ENCODE results near the gene TMEM170A. TPM values are rescaled to one million over a fixed set of nuclear protein-coding genes. Genes with fewer than 3 reads are reported as not detected.

The TMEM170A gene
- total RNA-seq, 1 donor from 2014 or later: 38.4 TPM

GRCh38 chr16:75420987-75421819 is 43.3 kb downstream of the TMEM170A start:
- peak overlapping the region; percentile 80 for H3K27ac Mint-ChIP-seq
- H3K4me1 Mint-ChIP-seq: peaks cover 35% of the 10 kb centered on the region
- DNase-seq (ENCODE audit: low spot score in 2 of 2, unreplicated experiment in 2 of 2): peak; percentile 61 to 75
- TF ChIP-seq CTCF (IDR thresholded peaks at IDR 0.05; ENCODE audit: unreplicated experiment): no peak
- H3K36me3 Mint-ChIP-seq: peaks cover 3% of the 10 kb centered on the region
- peak overlapping the region; percentile 50 for H3K4me3 Mint-ChIP-seq
- no peaks in the 10 kb centered on the region for H3K9me3 Mint-ChIP-seq
- no peaks in the 10 kb centered on the region for H3K27me3 Mint-ChIP-seq (ENCODE audit: low read depth)

GRCh38 chr16:75416904-75417565 is 47.5 kb downstream of the TMEM170A start:
- no peaks in the 10 kb centered on the region for H3K27me3 Mint-ChIP-seq (ENCODE audit: low read depth)
- no peaks in the 10 kb centered on the region for H3K9me3 Mint-ChIP-seq
- no peak for DNase-seq (ENCODE audit: low spot score in 2 of 2, unreplicated experiment in 2 of 2)
- no peak overlapping the region for H3K4me3 Mint-ChIP-seq
- TF ChIP-seq CTCF (IDR thresholded peaks at IDR 0.05; ENCODE audit: unreplicated experiment): no peak
- H3K27ac Mint-ChIP-seq: peak overlapping the region; percentile 75
- peaks cover 3% of the 10 kb centered on the region for H3K36me3 Mint-ChIP-seq
- peaks cover 34% of the 10 kb centered on the region for H3K4me1 Mint-ChIP-seq

- Mint-ChIP-seq H3K27ac (no peak overlapping the region), H3K36me3 (peaks cover 11% of the 10 kb centered on the region), H3K4me1 (peaks cover 19% of the 10 kb centered on the region)
Observed at GRCh38 chr16:75415169-75415905, 49.2 kb downstream of the TMEM170A start.

GRCh38 chr16:75413951-75414350 is 50.5 kb downstream of the TMEM170A start:
- H3K4me3 Mint-ChIP-seq: no peak overlapping the region
- TF ChIP-seq CTCF (IDR thresholded peaks at IDR 0.05; ENCODE audit: unreplicated experiment): no peak
- DNase-seq (ENCODE audit: low spot score in 2 of 2, unreplicated experiment in 2 of 2): no peak
- H3K9me3 Mint-ChIP-seq: no peaks in the 10 kb centered on the region
- H3K27me3 Mint-ChIP-seq (ENCODE audit: low read depth): no peaks in the 10 kb centered on the region
- no peak overlapping the region for H3K27ac Mint-ChIP-seq
- peaks cover 14% of the 10 kb centered on the region for H3K36me3 Mint-ChIP-seq
- H3K4me1 Mint-ChIP-seq: peaks cover 15% of the 10 kb centered on the region

More at GRCh38 chr16:75415169-75415905, 49.2 kb downstream of the TMEM170A start:
- Mint-ChIP-seq H3K9me3 (no peaks in the 10 kb centered on the region), H3K27me3 (ENCODE audit: low read depth) (no peaks in the 10 kb centered on the region), H3K4me3 (no peak overlapping the region)
- DNase-seq (ENCODE audit: low spot score in 2 of 2, unreplicated experiment in 2 of 2): no peak
- TF ChIP-seq CTCF (IDR thresholded peaks at IDR 0.05; ENCODE audit: unreplicated experiment): no peak

- H3K27me3 Mint-ChIP-seq (ENCODE audit: low read depth): no peaks in the 10 kb centered on the region
- H3K36me3 Mint-ChIP-seq: peaks cover 22% of the 10 kb centered on the region
- no peak overlapping the region for H3K27ac Mint-ChIP-seq
- DNase-seq (ENCODE audit: low spot score in 2 of 2, unreplicated experiment in 2 of 2): no peak
- H3K4me3 Mint-ChIP-seq: no peak overlapping the region
- no peaks in the 10 kb centered on the region for H3K9me3 Mint-ChIP-seq
- H3K4me1 Mint-ChIP-seq: peaks cover 6% of the 10 kb centered on the region
- no peak for TF ChIP-seq CTCF (IDR thresholded peaks at IDR 0.05; ENCODE audit: unreplicated experiment)
Observed at GRCh38 chr16:75406943-75407342, 57.5 kb downstream of the TMEM170A start.
